Measurements from ENCODE around the gene PNMA1.
A peak's percentile ranks its signal among the peaks of the same experiment; 100 is the strongest.

The PNMA1 gene, protein sequence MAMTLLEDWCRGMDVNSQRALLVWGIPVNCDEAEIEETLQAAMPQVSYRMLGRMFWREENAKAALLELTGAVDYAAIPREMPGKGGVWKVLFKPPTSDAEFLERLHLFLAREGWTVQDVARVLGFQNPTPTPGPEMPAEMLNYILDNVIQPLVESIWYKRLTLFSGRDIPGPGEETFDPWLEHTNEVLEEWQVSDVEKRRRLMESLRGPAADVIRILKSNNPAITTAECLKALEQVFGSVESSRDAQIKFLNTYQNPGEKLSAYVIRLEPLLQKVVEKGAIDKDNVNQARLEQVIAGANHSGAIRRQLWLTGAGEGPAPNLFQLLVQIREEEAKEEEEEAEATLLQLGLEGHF

DNA sequence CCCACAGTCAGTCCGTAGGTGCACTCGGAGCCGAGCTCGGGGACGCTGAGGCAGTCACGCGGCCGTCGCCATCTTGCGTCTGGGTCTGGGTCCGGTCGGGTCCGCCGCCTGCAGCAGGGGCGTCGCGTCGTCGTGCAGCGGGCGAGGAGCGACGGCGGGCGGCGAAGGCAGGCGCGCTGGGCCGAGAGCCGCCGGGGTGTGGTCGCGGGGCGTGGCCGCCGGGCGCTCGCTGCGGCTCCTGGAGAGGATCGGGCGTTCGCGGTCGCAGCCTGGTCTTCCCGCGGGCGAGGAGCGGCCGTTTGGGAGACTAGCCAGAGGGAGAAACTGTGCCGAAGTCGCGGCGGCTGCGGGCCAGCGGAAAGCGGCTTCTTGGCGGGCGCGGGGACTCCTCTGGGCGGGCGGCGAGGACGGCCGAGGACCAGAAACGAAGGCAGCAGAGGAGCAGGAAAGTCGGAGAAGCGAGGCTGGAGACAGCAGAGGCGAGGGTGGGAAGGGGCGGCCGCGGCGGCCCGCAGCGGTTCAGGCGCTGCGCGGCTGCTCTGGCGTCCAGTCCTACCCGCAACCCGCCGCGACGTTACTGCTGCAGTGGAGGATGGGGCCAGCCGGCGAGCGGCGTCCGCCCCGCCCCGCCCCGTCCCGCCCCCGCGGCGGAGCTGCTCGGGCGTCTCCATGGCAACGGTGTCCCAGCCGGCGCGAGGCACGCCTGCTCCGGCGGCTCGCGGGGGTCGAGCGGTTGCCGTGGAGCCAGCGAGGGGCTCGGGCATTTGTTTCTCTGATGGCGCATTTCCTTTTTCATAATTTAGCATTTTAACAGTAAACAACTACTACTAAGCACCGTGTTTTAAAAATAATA, at the start of gene PNMA1:
Gene PNMA1 (minus strand): TSS at position 582 of the 853 bp plus-strand sequence. CDS start 745 bp downstream, outside the sequence.
- DNase-seq = peak; percentile 94

DNA sequence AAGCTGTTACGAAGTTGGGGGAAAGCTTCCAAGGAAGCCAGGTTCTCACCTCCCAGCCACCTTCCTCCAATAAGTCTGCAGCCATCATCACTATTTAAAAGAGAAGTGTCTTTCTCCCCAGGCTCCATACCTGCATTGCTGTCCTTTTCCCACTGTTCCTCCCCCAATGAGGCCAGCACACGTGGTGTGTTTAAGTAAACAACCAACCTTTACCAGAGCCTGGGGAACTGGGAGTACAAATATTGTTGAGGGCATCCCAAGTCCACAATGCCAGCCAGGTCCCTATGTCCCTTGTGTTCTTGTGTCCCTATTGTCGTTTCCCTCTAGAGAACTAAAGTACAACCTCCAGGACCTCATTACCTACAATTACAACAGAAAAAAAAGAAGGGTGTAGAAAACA, 49.2 kb upstream of the PNMA1 start:
- peak; percentile 51 for DNase-seq

DNA sequence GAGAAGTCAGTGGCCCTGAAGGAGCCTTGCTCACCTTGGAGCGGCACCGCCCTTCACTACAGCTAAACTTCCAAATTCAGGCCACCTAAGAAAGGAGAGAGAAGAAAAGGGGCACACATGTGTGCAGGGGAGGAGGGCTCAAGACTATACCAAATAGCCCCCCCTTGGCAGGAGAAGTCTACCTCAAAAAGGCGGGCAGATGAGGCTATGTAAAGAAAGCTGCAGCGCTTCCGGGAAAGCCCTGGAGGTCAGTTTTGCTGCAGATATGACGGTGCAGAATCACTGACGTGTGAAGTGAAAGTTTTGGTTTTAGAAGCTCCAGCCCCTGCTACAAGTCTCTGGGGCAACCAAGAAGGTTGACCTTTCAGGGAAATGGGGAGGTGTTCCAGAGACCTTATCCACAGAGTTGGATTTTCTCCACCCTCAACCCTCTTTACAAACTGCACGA, 48.2 kb upstream of the PNMA1 start:
- no peak for DNase-seq

DNA sequence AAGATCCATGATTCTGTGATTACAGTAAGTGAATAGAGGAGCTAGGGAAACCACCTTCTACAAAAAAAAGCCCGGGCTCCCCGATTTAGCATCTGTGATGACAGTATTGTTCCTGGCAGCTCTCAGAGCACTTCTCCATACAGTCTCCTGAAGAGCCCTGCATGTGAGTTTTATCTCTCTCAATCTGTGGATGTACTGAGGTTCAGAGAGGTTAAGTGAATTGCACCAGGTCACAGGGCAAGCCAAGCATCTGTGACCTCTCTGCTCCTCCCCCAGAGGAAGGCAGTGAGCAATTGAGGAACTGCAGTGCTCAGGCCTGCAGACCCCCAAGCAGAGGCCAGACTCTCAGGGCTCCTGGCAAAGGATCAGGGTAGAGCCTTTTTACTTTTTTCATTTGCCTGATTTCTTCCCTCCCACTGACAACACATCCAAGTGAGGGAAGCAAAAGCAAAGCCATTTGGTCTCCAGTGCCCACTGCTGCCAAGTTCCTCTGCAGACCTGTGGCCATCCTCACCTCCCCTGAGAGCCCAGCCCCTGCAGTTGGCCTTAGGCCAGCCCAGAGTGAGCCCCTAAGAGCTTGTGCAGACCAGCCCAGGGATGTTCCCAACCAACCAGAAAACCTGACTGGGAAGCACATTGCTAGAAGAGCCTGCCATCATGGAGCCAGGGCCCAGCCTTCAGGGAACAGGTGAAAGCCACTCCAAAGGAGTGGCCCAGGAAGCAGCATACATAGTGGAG, 47.6 kb upstream of the PNMA1 start:
- DNase-seq = no peak

DNA sequence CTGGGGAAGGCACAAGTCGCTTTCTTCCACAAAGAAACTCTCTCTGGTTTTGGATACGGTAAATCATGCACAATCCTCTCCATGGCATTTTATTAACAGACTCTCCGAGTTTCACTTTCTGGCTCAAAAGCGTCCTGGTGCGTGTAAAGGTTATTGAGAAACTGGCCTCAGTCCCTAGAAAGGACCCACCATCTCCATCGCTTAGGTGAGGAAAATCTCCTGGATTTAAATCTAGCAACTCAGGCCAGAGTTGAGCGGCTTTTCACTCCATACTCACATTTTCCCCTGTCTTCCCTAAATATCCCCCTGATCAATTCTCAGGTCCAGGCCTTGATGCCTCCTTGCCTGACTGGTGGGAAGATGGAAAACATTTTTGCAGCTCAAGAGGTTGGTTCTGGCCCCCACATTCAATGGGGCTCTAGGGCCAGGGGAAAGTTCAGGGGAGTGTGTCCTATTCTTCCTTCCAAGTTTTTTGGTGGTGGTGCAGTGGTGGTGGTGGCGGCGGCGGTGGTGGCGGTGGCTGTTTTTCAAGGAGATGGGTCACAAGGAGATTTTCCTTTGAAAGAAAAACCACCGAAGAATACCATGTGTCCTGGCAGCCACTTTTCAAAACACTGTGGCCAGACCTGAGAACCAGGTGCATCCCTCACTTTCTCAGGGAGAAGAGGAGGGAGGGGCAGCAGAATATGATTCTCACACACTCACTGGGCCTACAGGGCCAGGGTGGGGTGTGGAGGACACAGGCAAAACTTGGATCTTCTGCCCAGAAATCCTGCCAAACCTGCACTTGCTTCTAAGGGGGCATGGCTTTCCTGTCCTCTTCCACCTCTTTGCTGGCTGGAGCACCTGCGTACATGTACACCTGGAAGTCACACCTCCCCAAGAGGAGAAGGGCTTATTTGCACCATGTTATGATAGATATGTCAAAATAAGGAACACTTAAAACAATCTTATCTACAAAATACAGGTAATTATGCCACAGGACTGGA, 46.7 kb upstream of the PNMA1 start:
- no peak for DNase-seq

DNA sequence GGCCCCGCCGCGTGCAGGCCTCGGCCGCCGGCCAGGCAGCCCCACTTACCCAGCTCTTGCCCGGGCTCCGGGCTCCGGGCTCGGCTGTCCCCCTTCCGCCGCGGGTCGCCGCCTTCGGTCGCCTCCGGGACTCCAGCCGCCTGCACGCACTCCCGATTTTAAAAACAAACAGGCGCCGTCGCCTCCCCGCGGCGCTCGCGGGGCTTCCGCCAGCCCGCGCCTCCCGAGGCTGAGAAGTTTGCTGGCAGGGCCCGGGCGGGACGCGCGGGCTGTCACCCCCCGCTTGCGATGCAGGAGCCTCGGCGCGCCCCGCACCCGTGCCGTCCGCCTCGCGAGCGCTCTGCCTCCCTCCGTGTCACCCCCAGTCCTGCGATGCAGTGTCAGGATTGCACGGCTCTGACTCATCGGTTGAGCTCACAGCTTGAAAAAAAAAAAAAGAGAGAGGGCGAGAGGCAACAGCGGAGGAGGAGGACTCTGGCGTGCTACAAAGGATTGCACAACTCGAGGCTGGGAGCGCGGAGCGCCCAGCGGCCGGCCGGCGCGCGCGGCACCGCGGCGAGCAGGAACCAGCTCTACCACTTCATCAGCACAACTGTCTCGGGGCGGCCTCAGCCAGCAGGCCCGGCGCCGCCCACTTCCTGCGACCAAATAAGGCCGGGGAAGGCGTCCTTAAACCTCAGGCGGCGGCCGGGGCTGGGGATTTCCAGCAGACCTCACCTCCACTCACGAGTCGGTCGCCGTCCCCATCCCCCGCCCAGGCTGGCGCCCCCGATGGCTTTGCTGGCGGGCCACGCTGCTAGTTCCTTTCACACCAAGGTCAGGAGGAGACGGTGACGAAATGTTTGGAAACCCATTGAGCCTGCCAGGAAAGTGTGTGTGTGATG, 45.8 kb upstream of the PNMA1 start:
- peak; percentile 94 for DNase-seq

DNA sequence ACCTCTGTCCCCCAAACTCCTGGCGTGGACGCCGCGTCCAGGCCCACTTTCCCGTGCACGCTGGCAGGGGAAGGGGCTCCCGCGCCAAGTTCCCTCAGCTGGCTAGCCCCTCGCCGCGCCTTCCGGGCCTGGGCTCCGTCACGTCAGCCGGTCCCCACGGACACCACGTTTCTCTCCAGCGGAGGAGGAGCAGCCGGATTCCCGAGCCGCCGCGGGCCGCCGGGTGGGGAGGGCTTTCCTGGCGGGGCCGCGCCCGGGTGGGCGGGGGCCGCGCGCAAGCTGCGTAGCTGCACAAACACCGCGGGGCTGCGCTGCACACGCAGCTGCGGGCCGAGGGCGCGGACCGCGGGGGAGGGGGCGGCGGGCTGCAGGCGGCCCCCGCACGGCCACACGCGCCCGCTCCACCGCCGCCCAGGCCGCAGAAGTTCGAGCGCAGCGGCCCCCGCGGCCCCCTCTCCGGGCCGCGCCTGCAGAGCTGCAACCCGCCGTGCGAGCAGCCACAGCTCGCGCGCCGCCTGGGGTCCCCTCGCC, 45.1 kb upstream of the PNMA1 start:
- peak; percentile 78 for DNase-seq

DNA sequence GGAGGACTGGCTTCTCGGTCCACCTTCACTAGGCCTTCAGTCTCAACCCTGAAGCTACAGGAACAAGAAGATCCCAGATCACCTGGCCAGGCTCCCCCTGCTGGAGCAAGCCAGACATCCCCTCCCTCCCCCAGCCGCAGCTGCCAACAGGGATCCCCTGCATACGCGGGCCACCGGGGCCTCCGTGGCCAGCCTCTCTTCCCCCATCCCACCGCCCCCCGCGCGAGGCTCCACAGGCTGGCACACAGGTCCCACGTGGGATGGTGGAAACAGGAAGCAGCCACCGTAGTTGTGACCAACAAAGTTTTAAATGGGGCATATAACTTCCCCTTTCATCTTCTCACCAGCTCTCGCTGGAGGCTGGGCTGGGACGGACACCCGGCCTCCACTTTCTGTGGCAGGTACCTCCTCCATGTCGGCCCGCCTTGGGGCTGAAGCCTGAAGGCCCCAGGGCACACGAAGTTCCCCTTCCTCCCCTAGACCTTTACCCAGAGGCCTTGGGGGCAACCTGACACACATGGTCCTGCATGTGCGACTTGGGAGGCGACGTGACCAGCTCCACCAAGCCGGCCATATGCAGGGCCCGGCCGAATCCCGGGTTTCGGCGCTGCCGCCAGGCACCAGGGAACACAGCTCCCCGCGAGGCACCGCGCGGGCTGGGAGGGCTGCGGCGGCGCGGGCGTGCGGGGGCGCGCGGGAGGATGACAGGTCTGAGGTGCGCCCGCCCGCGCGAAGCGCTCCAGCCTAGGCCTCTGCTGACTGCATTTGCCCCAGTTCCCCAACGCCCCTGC, 44.4 kb upstream of the PNMA1 start:
- peak; percentile 81 for DNase-seq

DNA sequence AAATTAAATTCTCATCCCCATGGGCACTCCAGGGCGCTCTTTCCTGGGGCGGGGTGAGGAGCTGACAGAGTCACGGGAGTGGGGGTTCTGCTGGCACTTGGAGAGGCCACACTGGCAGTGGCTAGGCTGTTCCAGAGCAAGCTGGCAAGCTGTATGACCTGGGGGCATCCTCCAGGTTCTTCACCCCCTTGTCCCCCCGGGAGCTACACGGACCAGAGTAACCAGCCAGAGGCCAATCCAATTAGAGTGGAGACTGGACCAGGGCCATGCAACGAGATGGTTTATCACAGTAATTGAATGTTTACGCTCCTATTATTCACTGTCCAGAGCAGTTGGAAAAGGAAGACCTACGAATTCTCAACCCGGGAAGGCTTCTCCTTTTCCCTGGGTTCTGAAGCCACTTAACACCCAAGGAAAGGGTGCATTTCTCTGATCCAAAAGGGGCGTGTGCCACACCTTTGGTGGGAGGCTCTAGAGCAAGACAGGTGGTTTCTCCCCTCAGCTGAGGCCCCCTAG, 43.8 kb upstream of the PNMA1 start:
- no peak for DNase-seq

DNA sequence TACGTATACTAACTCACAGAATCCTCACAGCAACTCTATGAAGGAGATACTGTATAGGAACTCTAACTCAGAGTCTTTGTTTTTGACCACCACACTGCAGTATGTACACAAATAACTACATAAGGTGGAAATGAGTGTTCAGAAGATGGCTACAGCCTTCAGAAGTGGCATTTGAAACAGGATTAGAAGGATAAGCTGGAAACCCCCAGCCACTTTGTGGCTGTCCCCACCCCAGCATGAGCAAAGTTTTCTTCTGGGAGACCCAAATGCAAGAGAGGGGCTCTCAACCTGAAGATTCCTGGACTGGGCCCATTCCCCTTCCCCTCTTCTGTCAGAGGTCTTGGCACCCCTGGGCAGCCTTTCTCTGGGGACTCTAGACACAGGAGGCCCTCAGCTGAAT, 43.2 kb upstream of the PNMA1 start:
- no peak for DNase-seq

DNA sequence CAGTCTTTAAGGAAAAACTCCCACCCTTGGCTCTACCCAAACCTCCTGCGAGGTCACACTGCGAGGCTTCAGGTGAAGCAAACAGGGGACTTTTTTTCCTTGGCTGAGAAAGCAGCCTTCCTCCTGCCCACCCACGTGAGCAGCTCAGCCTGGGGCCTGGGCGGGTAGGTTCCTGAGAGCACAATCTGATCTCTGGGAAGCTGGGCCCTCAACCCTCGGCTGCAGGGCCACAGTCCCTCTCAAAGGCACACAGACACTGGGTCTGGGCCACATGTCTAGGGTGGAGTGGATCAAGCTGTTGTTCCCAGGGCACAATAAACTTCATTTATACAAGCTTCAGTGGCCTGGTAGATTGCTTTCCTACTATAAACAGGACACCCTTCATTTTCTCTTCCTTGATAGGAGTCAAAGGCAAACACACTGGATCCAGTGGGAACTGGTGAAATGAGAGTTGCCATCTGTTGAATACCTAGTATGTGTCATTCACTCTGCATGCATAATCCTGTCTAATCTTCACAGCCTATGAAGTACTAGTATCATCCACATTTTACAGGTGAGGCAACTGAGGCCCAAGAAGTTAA, 41.3 kb upstream of the PNMA1 start:
- DNase-seq = no peak

DNA sequence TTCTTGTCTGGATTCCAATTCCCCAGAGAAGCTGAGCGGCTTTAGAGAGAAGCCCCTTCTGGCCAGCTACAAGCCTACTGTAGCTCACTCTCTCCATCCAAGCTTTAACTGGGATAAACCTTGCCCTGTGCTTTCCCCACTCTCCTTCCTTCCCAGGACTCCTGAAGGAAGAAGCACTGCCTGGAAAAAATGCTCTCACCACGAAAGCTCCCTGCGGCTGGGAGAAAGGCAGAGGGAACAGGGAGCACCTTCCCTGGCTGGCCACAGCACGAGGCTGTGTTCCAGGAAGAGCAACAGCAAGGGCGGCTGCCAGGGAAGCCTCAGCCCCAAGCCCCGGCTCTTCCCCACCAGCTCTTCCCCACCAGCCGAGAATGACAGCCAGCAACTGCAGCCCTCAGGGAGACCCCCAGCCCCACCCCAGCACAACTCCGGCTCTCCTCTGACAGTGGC, 40.8 kb upstream of the PNMA1 start:
- DNase-seq = no peak

DNA sequence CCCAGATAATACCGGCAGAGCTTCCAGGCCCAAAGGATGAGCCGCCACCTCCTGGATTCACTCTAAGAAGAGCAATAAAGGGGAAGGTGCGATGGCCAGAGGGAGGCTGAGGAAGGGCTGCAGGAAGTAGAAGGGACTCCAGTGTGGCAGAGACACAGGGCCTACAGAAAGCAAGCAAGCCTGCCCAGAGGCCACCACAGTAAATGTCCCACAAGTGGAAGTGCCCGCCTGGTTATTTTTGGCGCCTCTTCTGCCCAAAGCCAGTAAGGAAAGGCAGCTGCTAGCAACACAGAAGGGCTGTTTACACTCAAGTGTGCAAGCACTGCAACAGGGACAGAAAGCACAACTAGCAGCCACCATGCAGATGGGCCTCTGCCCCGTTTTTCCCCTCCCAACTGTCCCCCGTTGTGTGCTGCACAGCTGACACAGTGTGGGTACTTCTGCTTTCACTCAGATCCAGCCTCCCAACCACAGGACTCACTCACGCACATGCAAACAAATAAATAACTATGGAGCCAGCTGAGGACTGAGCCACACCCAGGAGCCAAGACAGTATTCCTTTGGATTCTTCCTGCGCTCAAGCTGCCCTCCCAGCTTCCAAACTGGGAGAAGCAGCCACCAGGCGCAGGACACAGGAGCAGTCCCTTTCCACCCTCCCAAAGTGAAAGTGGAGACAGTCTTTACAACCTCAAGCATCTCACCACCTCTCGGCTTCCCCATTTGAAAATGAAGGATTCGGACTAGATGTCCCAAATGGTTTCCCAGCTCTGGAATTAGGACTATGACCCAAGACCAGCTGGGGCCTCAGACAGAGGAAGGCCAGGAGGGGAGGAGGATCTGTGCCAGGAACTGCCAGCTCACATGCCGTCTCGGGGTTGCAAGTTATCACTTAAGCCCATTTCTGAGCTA, 40.0 kb upstream of the PNMA1 start:
- DNase-seq = no peak

DNA sequence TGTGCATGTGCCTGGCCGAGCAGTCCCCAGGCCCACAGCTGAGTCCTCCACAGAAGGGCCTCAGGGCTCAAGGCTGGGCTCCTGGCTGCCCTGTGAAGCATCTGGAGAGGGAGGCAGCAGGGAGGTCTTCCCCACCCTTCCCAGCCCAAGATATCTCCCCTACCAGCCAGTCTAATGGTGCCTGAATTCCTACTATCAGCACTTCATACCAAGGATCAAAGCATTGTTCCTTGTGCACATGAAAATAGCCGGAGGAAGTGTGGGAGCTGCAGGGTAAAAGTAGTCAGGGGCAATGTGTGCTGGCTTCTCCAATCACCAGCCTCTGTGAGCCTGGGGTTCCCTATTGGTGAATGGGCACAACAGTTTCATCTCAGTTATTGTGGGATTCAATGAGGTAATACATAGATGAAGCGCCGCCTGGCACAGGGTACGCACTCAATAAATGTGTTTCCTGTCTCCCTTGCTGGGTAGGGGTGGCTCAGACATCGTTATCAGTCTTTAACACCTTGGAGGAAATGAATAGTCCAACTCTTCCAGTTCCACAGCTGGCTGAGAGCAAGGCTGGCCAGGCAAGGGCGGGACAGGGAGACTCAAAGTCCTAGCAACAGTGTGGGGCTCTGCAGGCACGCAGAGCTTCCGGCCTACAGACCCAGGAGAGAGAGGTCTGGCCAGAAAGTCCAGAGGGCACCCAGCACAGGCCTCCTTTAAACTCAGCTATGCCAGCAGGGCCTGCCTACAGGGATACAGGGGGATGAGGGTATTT, 39.1 kb upstream of the PNMA1 start:
- no peak for DNase-seq

DNA sequence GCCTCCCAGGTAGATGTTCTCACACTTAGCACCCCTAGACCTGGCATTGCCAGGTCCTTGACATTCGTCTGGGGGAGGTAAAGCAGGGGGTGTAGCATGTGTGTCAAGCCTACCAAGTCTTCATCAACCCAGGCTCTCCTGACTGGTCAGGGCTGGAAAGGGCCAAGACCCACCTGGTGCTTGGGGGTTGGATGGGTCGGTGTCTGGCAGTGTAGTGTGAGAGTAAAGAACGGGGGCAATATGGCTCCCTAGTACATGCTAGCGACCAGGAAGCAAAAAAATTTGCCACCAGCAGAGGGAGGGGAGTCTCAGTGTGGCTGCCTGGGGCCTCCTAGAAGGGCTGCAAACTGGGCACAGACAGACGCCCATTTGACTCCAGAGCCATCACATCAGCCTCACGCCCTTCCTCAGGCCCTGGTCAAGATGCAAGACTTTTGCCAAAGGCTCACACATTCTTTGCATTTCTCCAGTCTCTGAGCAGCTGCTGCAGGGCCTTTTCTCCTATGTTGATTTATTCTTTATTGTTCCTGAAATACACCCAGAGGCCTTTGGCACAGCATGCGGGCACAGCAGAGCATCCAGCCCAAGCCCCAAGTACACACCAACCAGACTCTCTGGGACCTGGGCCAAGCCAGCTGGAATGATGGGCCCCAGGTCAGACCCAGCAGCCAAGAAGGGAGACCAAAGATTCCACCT, 38.3 kb upstream of the PNMA1 start:
- peak; percentile 49 for DNase-seq

DNA sequence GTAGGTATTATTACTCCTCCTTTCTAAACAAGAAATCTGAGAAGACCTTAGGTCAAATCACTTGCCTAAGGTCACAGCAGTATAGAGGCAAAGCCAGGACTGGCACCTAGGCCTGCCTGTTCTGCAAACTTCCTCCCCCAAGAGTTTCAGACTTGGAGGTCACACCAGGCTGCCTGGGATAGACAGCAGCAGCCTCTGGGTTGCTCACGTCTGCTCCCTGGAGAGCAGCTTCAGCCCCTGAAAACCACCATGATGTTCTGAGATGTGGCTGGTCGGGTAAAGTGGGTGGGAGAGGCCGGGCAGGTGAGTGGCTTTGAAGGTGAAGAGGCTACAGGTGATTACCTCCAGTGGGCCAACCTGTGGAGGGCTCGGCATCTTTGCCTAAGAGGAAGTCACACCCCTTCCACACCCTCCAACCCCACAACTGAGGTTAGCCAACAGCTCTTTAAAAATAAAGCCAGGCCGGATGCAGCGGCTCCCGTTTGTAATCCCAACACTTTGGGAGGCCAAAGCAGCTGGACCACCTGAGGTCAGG, 37.0 kb upstream of the PNMA1 start:
- no peak for DNase-seq
